ENCODE measurements around the gene RTN4R.
"Not testable (repeated sequence)": the region's sequence is repeated elsewhere in the genome, so short reads cannot be mapped to it uniquely, and the experiment has no call there.

Gene RTN4R

GRCh38 chr22:20285473-20286311 is 17.6 kb upstream of the RTN4R start:
- not testable (repeated sequence) for H3K27me3 ChIP-seq (ENCODE audit: insufficient read depth, low read length, poor library complexity, severe bottlenecking); H3K36me3 ChIP-seq (ENCODE audit: insufficient read depth, low read length); H2AFZ ChIP-seq (ENCODE audit: low read length); H3K4me3 ChIP-seq (ENCODE audit: low read length, poor library complexity, severe bottlenecking); H3K9me2 ChIP-seq (replicated peaks; ENCODE audit: low read depth, low read length); H3K79me2 ChIP-seq (ENCODE audit: insufficient read depth, low read length); H3F3A ChIP-seq (ENCODE audit: low read depth); H3K4me1 ChIP-seq (ENCODE audit: insufficient read depth, low read length, poor library complexity, severe bottlenecking); H3K9ac ChIP-seq (ENCODE audit: low read depth, low read length, poor library complexity, severe bottlenecking); H3K4me2 ChIP-seq (ENCODE audit: low read depth, low read length, poor library complexity, severe bottlenecking); H3K9me3 ChIP-seq (ENCODE audit: insufficient read depth, low read depth, low read length); H4K20me1 ChIP-seq (ENCODE audit: insufficient read depth, low read length, poor library complexity, severe bottlenecking)
- peak; percentile 72 for TF ChIP-seq CTCF (conservative IDR thresholded peaks at IDR 0.05; ENCODE audit: low read length)

- no peaks in the 10 kb centered on the region for H3K36me3 ChIP-seq (ENCODE audit: insufficient read depth, low read length)
- H3K79me2 ChIP-seq (ENCODE audit: insufficient read depth, low read length): no peaks in the 10 kb centered on the region
- no peaks in the 10 kb centered on the region for H3K27me3 ChIP-seq (ENCODE audit: insufficient read depth, low read length, poor library complexity, severe bottlenecking)
These were observed 16.5 kb upstream of the RTN4R start for GRCh38 chr22:20284471-20285086.

GRCh38 chr22:20283674-20284066 is 15.6 kb upstream of the RTN4R start:
- Histone ChIP-seq H3K4me1 (ENCODE audit: insufficient read depth, low read length, poor library complexity, severe bottlenecking) (no peaks in the 10 kb centered on the region), H3K9me3 (ENCODE audit: insufficient read depth, low read depth, low read length) (no peaks in the 10 kb centered on the region), H3K4me2 (ENCODE audit: low read depth, low read length, poor library complexity, severe bottlenecking) (no peak overlapping the region), H3K79me2 (ENCODE audit: insufficient read depth, low read length) (no peaks in the 10 kb centered on the region), H3K4me3 (ENCODE audit: low read length, poor library complexity, severe bottlenecking) (no peak overlapping the region), H3K9ac (ENCODE audit: low read depth, low read length, poor library complexity, severe bottlenecking) (no peak overlapping the region), H2AFZ (ENCODE audit: low read length) (no peak overlapping the region), H3K36me3 (ENCODE audit: insufficient read depth, low read length) (no peaks in the 10 kb centered on the region), H3F3A (ENCODE audit: low read depth) (no peaks in the 10 kb centered on the region), H4K20me1 (ENCODE audit: insufficient read depth, low read length, poor library complexity, severe bottlenecking) (no peaks in the 10 kb centered on the region), H3K27me3 (ENCODE audit: insufficient read depth, low read length, poor library complexity, severe bottlenecking) (no peaks in the 10 kb centered on the region), H3K9me2 (replicated peaks; ENCODE audit: low read depth, low read length) (no peaks in the 10 kb centered on the region)
- TF ChIP-seq EZH2phosphoT487 (IDR thresholded peaks at IDR 0.05; ENCODE audit: borderline replicate concordance): no peak
- TF ChIP-seq CTCF (conservative IDR thresholded peaks at IDR 0.05; ENCODE audit: low read length): no peak

More at GRCh38 chr22:20284471-20285086, 16.5 kb upstream of the RTN4R start:
- no peaks in the 10 kb centered on the region for H3F3A ChIP-seq (ENCODE audit: low read depth)
- H3K4me2 ChIP-seq (ENCODE audit: low read depth, low read length, poor library complexity, severe bottlenecking): no peak overlapping the region
- no peak overlapping the region for H2AFZ ChIP-seq (ENCODE audit: low read length)
- H3K4me1 ChIP-seq (ENCODE audit: insufficient read depth, low read length, poor library complexity, severe bottlenecking): no peaks in the 10 kb centered on the region
- H3K9me2 ChIP-seq (replicated peaks; ENCODE audit: low read depth, low read length): no peaks in the 10 kb centered on the region
- no peak overlapping the region for H3K9ac ChIP-seq (ENCODE audit: low read depth, low read length, poor library complexity, severe bottlenecking)
- no peak overlapping the region for H3K4me3 ChIP-seq (ENCODE audit: low read length, poor library complexity, severe bottlenecking)
- H3K9me3 ChIP-seq (ENCODE audit: insufficient read depth, low read depth, low read length): no peaks in the 10 kb centered on the region
- H4K20me1 ChIP-seq (ENCODE audit: insufficient read depth, low read length, poor library complexity, severe bottlenecking): no peaks in the 10 kb centered on the region
- TF ChIP-seq CTCF (conservative IDR thresholded peaks at IDR 0.05; ENCODE audit: low read length): no peak
- no peak for TF ChIP-seq EZH2phosphoT487 (IDR thresholded peaks at IDR 0.05; ENCODE audit: borderline replicate concordance)

All from Loucy (cell line).